GM23338 (cell line): ENCODE results near the gene CHST11. TPM values are rescaled to one million over a fixed set of nuclear protein-coding genes. Genes with fewer than 3 reads are reported as not detected.

Source experiments
- ATAC-seq: fragments of 200-7000 bp; cut with Tn5 transposase; 3 replicates; pipeline ENCODE4 v1.9.1; 2020
- DNase-seq: peaks from one replicate; pipeline ENCODE4 v3.0.0-alpha.2; 2015; ENCODE audit warnings: low spot score
- H2AFZ ChIP-seq: fragments of 200-600 bp; sonication (generic); 2 replicates; pipeline ENCODE4 v1.8.0; 2016; ENCODE audit warnings: antibody characterized with exemption, mild to moderate bottlenecking, moderate library complexity
- H3F3A ChIP-seq: fragments of 200-600 bp; sonication (generic); replicated peaks from 2 replicates; pipeline ENCODE4 v1.8.0; 2017; ENCODE audit warnings: antibody characterized with exemption, mixed run types, low read depth
- H3K27ac ChIP-seq: fragments of 200-600 bp; sonication (generic); 2 replicates; pipeline ENCODE4 v1.6.1; 2016; ENCODE audit warnings: low read depth
- H3K27me3 ChIP-seq: fragments of 200-600 bp; sonication (generic); 2 replicates; pipeline ENCODE4 v1.8.0; 2016; ENCODE audit warnings: mild to moderate bottlenecking, mixed run types, moderate library complexity; ENCODE audit not compliant: insufficient read depth
- H3K36me3 ChIP-seq: fragments of 200-600 bp; sonication (generic); 2 replicates; pipeline ENCODE4 v1.8.0; 2016; ENCODE audit warnings: mild to moderate bottlenecking; ENCODE audit not compliant: insufficient read depth
- H3K4me1 ChIP-seq: fragments of 200-600 bp; sonication (generic); 2 replicates; pipeline ENCODE4 v1.8.0; 2016; ENCODE audit warnings: mild to moderate bottlenecking, moderate library complexity; ENCODE audit not compliant: insufficient read depth
- H3K4me2 ChIP-seq: fragments of 200-600 bp; sonication (generic); 2 replicates; pipeline ENCODE4 v1.7.1; 2017; ENCODE audit warnings: mixed run types
- H3K4me3 ChIP-seq: fragments of 200-600 bp; sonication (generic); 2 replicates; pipeline ENCODE4 v1.6.1; 2016; ENCODE audit warnings: mixed run types
- H3K79me2 ChIP-seq: fragments of 200-600 bp; sonication (generic); replicated peaks from 2 replicates; pipeline ENCODE4 v1.8.0; 2017; ENCODE audit warnings: mild to moderate bottlenecking; ENCODE audit not compliant: insufficient read depth
- H3K9me2 ChIP-seq: fragments of 200-600 bp; sonication (generic); 2 replicates; pipeline ENCODE4 v1.8.0; 2017; ENCODE audit not compliant: insufficient read depth
- H4K20me1 ChIP-seq: fragments of 200-600 bp; sonication (generic); replicated peaks from 2 replicates; pipeline ENCODE4 v1.8.0; 2017; ENCODE audit warnings: mild to moderate bottlenecking; ENCODE audit not compliant: insufficient read depth
- H3K27ac Mint-ChIP-seq: 2 replicates; pipeline ENCODE4 v1.8.0; 2020; ENCODE audit warnings: inconsistent platforms, mild to moderate bottlenecking, moderate library complexity, mixed read lengths
- H3K27me3 Mint-ChIP-seq: 3 replicates; pipeline ENCODE4 v1.8.0; 2022; ENCODE audit warnings: low read depth, mild to moderate bottlenecking, moderate library complexity, mixed read lengths, inconsistent platforms; ENCODE audit not compliant: insufficient read depth, poor library complexity
- H3K36me3 Mint-ChIP-seq: 3 replicates; pipeline ENCODE4 v1.8.0; 2021; ENCODE audit warnings: low read depth, mild to moderate bottlenecking, inconsistent platforms, moderate library complexity, mixed read lengths
- H3K4me1 Mint-ChIP-seq: 3 replicates; pipeline ENCODE4 v1.8.0; 2020; ENCODE audit warnings: mild to moderate bottlenecking, inconsistent platforms, mixed read lengths
- H3K4me3 Mint-ChIP-seq: 3 replicates; pipeline ENCODE4 v1.8.0; 2021; ENCODE audit warnings: moderate library complexity, mild to moderate bottlenecking, inconsistent platforms, mixed read lengths
- H3K9me3 Mint-ChIP-seq: 3 replicates; pipeline ENCODE4 v1.8.0; 2020; ENCODE audit warnings: moderate library complexity, mild to moderate bottlenecking, inconsistent platforms, mixed read lengths
- JUNB ChIP-seq: IDR thresholded peaks from one replicate; pipeline ENCODE4 v1.6.1; 2016; ENCODE audit warnings: antibody characterized with exemption; ENCODE audit not compliant: unreplicated experiment
- POLR2AphosphoS5 ChIP-seq: IDR thresholded peaks from 2 replicates; pipeline ENCODE4 v1.6.1; 2016; ENCODE audit warnings: antibody characterized with exemption, low read depth
- STAT1 ChIP-seq: IDR thresholded peaks from one replicate; pipeline ENCODE4 v1.6.1; 2016; ENCODE audit warnings: antibody characterized with exemption; ENCODE audit not compliant: unreplicated experiment
- ZNF114 ChIP-seq: fragments of 250-450 bp; sonication (Bioruptor Pico); IDR thresholded peaks from 2 replicates; pipeline ENCODE4 v1.5.0; 2020; ENCODE audit warnings: mild to moderate bottlenecking, moderate library complexity
- polyA plus RNA-seq: library from polyadenylated mRNA; unstranded; fragments of >200 nt; fragmentation: Nextera tagmentation; extraction: Ambion mirVana; gene quantifications from 2 replicates; pipeline ENCODE4 v1.2.1, GENCODE V29; 2016
- total RNA-seq: library from RNA; depleted of rRNA; stranded (reverse); fragments of >200 nt; shearing (Covaris generic); gene quantifications from 2 replicates; pipeline ENCODE4 v1.2.3, GENCODE V29; 2014
- TF ChIP-seq, protein P1 (sequence below): IDR thresholded peaks from one replicate; pipeline ENCODE4 v1.6.1; 2018; ENCODE audit warnings: antibody characterized with exemption; ENCODE audit not compliant: unreplicated experiment
- TF ChIP-seq, protein P2 (sequence below): fragments of 250-450 bp; sonication (Bioruptor Pico); IDR thresholded peaks from 2 replicates; pipeline ENCODE4 v1.5.0; 2020; ENCODE audit warnings: mild to moderate bottlenecking, moderate library complexity

CHST11 gene
- total and polyA plus RNA-seq, 2 experiments from 2014 or later, result 7.7 to 25.7 TPM

DNA sequence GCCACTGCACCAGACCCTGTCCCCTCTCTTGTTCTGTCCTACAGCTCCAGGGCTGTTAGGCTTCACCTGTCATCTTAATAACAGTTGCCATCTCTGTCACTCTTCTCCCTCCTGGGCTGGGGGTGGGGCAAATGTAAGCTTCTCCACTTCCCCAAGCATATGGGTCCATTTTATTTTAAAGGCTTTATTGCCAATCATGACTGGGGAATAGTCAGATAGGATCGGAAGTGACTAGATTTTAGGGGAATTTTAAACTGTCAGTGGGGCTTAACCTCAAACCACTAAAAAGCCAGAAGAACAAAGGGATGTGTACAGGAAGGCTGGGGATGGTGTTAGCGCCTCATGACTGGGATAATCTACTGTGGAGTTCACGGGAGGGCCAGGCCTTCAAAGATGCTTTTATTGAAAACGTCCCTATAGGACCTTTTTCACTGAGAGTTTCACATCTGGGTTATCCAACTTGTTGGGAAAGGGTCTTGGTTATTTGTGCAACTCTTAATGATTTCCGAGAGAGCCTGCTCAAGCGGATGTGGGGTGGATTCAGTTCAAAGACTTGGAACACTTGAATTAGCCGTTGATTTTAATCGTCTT is 41.6 kb downstream of the CHST11 start:
- Mint-ChIP-seq H3K4me3 (no peak overlapping the region), H3K27ac (no peak overlapping the region), H3K27me3 (no peaks in the 10 kb centered on the region), H3K9me3 (no peaks in the 10 kb centered on the region), H3K36me3 (no peaks in the 10 kb centered on the region), H3K4me1 (peaks cover 33% of the 10 kb centered on the region)
- Histone ChIP-seq H3K27ac (no peak overlapping the region), H3K36me3 (no peaks in the 10 kb centered on the region), H3K4me2 (no peak overlapping the region), H4K20me1 (0 out of 2 replicates have a peak, but pooled peaks cover 11% of the 10 kb centered on the region), H3K9me2 (no peaks in the 10 kb centered on the region), H3F3A (no peaks in the 10 kb centered on the region), H3K4me1 (peaks cover 19% of the 10 kb centered on the region; the same call in 1 of the 2 replicates), H3K4me3 (no peak overlapping the region), H3K79me2 (peaks cover 11% of the 10 kb centered on the region), H3K27me3 (no peaks in the 10 kb centered on the region), H2AFZ (no peak overlapping the region)
- DNase-seq (no peak), ATAC-seq (no peak)
- TF ChIP-seq STAT1 (no peak), POLR2AphosphoS5 (no peak), JUNB (no peak), ZNF114 (CRISPR knock-in tag) (no peak)
- TF ChIP-seq, protein P1, sequence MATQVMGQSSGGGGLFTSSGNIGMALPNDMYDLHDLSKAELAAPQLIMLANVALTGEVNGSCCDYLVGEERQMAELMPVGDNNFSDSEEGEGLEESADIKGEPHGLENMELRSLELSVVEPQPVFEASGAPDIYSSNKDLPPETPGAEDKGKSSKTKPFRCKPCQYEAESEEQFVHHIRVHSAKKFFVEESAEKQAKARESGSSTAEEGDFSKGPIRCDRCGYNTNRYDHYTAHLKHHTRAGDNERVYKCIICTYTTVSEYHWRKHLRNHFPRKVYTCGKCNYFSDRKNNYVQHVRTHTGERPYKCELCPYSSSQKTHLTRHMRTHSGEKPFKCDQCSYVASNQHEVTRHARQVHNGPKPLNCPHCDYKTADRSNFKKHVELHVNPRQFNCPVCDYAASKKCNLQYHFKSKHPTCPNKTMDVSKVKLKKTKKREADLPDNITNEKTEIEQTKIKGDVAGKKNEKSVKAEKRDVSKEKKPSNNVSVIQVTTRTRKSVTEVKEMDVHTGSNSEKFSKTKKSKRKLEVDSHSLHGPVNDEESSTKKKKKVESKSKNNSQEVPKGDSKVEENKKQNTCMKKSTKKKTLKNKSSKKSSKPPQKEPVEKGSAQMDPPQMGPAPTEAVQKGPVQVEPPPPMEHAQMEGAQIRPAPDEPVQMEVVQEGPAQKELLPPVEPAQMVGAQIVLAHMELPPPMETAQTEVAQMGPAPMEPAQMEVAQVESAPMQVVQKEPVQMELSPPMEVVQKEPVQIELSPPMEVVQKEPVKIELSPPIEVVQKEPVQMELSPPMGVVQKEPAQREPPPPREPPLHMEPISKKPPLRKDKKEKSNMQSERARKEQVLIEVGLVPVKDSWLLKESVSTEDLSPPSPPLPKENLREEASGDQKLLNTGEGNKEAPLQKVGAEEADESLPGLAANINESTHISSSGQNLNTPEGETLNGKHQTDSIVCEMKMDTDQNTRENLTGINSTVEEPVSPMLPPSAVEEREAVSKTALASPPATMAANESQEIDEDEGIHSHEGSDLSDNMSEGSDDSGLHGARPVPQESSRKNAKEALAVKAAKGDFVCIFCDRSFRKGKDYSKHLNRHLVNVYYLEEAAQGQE, result no peak
- TF ChIP-seq, protein P2, sequence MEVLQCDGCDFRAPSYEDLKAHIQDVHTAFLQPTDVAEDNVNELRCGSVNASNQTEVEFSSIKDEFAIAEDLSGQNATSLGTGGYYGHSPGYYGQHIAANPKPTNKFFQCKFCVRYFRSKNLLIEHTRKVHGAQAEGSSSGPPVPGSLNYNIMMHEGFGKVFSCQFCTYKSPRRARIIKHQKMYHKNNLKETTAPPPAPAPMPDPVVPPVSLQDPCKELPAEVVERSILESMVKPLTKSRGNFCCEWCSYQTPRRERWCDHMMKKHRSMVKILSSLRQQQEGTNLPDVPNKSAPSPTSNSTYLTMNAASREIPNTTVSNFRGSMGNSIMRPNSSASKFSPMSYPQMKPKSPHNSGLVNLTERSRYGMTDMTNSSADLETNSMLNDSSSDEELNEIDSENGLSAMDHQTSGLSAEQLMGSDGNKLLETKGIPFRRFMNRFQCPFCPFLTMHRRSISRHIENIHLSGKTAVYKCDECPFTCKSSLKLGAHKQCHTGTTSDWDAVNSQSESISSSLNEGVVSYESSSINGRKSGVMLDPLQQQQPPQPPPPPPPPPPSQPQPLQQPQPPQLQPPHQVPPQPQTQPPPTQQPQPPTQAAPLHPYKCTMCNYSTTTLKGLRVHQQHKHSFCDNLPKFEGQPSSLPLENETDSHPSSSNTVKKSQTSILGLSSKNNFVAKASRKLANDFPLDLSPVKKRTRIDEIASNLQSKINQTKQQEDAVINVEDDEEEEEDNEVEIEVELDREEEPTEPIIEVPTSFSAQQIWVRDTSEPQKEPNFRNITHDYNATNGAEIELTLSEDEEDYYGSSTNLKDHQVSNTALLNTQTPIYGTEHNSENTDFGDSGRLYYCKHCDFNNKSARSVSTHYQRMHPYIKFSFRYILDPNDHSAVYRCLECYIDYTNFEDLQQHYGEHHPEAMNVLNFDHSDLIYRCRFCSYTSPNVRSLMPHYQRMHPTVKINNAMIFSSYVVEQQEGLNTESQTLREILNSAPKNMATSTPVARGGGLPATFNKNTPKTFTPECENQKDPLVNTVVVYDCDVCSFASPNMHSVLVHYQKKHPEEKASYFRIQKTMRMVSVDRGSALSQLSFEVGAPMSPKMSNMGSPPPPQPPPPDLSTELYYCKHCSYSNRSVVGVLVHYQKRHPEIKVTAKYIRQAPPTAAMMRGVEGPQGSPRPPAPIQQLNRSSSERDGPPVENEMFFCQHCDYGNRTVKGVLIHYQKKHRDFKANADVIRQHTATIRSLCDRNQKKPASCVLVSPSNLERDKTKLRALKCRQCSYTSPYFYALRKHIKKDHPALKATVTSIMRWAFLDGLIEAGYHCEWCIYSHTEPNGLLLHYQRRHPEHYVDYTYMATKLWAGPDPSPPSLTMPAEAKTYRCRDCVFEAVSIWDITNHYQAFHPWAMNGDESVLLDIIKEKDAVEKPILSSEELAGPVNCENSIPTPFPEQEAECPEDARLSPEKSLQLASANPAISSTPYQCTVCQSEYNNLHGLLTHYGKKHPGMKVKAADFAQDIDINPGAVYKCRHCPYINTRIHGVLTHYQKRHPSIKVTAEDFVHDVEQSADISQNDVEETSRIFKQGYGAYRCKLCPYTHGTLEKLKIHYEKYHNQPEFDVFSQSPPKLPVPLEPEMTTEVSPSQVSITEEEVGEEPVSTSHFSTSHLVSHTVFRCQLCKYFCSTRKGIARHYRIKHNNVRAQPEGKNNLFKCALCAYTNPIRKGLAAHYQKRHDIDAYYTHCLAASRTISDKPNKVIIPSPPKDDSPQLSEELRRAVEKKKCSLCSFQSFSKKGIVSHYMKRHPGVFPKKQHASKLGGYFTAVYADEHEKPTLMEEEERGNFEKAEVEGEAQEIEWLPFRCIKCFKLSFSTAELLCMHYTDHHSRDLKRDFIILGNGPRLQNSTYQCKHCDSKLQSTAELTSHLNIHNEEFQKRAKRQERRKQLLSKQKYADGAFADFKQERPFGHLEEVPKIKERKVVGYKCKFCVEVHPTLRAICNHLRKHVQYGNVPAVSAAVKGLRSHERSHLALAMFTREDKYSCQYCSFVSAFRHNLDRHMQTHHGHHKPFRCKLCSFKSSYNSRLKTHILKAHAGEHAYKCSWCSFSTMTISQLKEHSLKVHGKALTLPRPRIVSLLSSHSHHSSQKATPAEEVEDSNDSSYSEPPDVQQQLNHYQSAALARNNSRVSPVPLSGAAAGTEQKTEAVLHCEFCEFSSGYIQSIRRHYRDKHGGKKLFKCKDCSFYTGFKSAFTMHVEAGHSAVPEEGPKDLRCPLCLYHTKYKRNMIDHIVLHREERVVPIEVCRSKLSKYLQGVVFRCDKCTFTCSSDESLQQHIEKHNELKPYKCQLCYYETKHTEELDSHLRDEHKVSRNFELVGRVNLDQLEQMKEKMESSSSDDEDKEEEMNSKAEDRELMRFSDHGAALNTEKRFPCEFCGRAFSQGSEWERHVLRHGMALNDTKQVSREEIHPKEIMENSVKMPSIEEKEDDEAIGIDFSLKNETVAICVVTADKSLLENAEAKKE (CRISPR knock-in tag), result no peak
